OCI-LY3 (cell line): Measurements from ENCODE around the gene IL13RA1.

Experiments
- H2AFZ ChIP-seq: fragments of 200-600, 300-600 bp; shearing (Covaris generic); 2 replicates; pipeline ENCODE4 v1.6.0; 2014; ENCODE audit warnings: antibody characterized with exemption, low read depth, low read length
- H3K27ac ChIP-seq: fragments of 200-600, 300-600 bp; sonication (generic); 2 replicates; pipeline ENCODE4 v1.5.1; 2014; ENCODE audit warnings: mild to moderate bottlenecking, low read length, moderate library complexity, mixed read lengths
- H3K27me3 ChIP-seq: fragments of 200-600, 300-600 bp; sonication (generic); 2 replicates; pipeline ENCODE4 v1.6.1; 2014; ENCODE audit warnings: low read depth, low read length, mixed read lengths
- H3K36me3 ChIP-seq: fragments of 200-600, 300-600 bp; sonication (generic); replicated peaks from 2 replicates; pipeline ENCODE3; 2014; ENCODE audit warnings: low read depth, low read length, mixed read lengths
- H3K4me1 ChIP-seq: fragments of 300-600, 200-600 bp; sonication (generic); 2 replicates; pipeline ENCODE4 v1.6.1; 2014; ENCODE audit warnings: low read length, mixed read lengths
- H3K4me2 ChIP-seq: fragments of 200-600, 300-600 bp; sonication (generic); 2 replicates; pipeline ENCODE4 v1.6.1; 2014; ENCODE audit warnings: low read length, mixed read lengths
- H3K4me3 ChIP-seq: fragments of 300-600, 200-600 bp; sonication (generic); 2 replicates; pipeline ENCODE4 v1.5.1; 2014; ENCODE audit warnings: antibody characterized with exemption, mild to moderate bottlenecking, low read length, moderate library complexity
- H3K79me2 ChIP-seq: fragments of 300-600, 200-600 bp; shearing (Covaris generic); 2 replicates; pipeline ENCODE4 v1.6.1; 2014; ENCODE audit warnings: mild to moderate bottlenecking, low read length, mixed read lengths
- H3K9ac ChIP-seq: fragments of 300-600, 200-600 bp; shearing (Covaris generic); 2 replicates; pipeline ENCODE4 v1.6.0; 2014; ENCODE audit warnings: mild to moderate bottlenecking, low read length, moderate library complexity
- H3K9me3 ChIP-seq: fragments of 200-600, 300-600 bp; shearing (Covaris generic); 2 replicates; pipeline ENCODE4 v1.6.1; 2014; ENCODE audit warnings: low read length, mixed read lengths; ENCODE audit not compliant: insufficient read depth
- H4K20me1 ChIP-seq: fragments of 200-600, 300-600 bp; sonication (generic); 2 replicates; pipeline ENCODE4 v1.6.1; 2016; ENCODE audit warnings: low read length, mixed read lengths; ENCODE audit not compliant: insufficient read depth
- CTCF ChIP-seq: fragments of 200-600, 300-600 bp; sonication (generic); IDR thresholded peaks from 2 replicates; pipeline ENCODE4 v1.5.1; 2014; ENCODE audit warnings: antibody characterized with exemption, low read length, low read depth
- EZH2phosphoT487 ChIP-seq: fragments of 200-600 bp; shearing (Covaris generic); IDR thresholded peaks from 2 replicates; pipeline ENCODE4 v1.6.1; 2018; ENCODE audit warnings: antibody characterized with exemption, mixed run types, low read depth

The IL13RA1 gene

GRCh38 chrX:118726887-118727685 is at the start of gene IL13RA1:
IL13RA1 (plus strand) TSS chrX:118727606; CDS start chrX:118727639, 33 bp downstream.
- Histone ChIP-seq H3K36me3 (no peaks in the 10 kb centered on the region), H3K9me3 (no peaks in the 10 kb centered on the region), H3K4me3 (peak within 1 kb of the TSS; percentile 79), H3K27me3 (peaks cover 24% of the 10 kb centered on the region), H4K20me1 (no peaks in the 10 kb centered on the region), H3K79me2 (no peaks in the 10 kb centered on the region), H2AFZ (peak within 1 kb of the TSS; percentile 73), H3K27ac (no peak within 1 kb of the TSS), H3K9ac (peak within 1 kb of the TSS; percentile 26; the same call in 1 of the 2 replicates), H3K4me2 (peak within 1 kb of the TSS; percentile 98), H3K4me1 (peaks cover 29% of the 10 kb centered on the region)
- no peak for TF ChIP-seq CTCF
- TF ChIP-seq EZH2phosphoT487, result no peak

- H3K9me3 ChIP-seq, result no peaks in the 10 kb centered on the region
- no peak overlapping the region for H3K9ac ChIP-seq
- H3K36me3 ChIP-seq, result no peaks in the 10 kb centered on the region
- H3K4me2 ChIP-seq, result no peak overlapping the region
- H3K79me2 ChIP-seq, result no peaks in the 10 kb centered on the region
- H3K4me1 ChIP-seq, result no peaks in the 10 kb centered on the region
- H4K20me1 ChIP-seq, result no peaks in the 10 kb centered on the region
- no peak overlapping the region for H3K27ac ChIP-seq
- H3K4me3 ChIP-seq, result no peak overlapping the region
- H3K27me3 ChIP-seq, result no peaks in the 10 kb centered on the region
- no peak for TF ChIP-seq CTCF
- TF ChIP-seq EZH2phosphoT487, result no peak
- no peak overlapping the region for H2AFZ ChIP-seq
Measured at GRCh38 chrX:118679290-118679689, 48.1 kb upstream of the IL13RA1 start.

GRCh38 chrX:118682258-118683014 is 45.0 kb upstream of the IL13RA1 start:
- no peak for TF ChIP-seq CTCF
- TF ChIP-seq EZH2phosphoT487, result no peak
- Histone ChIP-seq H2AFZ (no peak overlapping the region), H3K9me3 (no peaks in the 10 kb centered on the region), H4K20me1 (no peaks in the 10 kb centered on the region), H3K9ac (no peak overlapping the region), H3K4me3 (no peak overlapping the region), H3K27me3 (no peaks in the 10 kb centered on the region), H3K4me2 (no peak overlapping the region), H3K4me1 (no peaks in the 10 kb centered on the region), H3K79me2 (no peaks in the 10 kb centered on the region), H3K27ac (no peak overlapping the region), H3K36me3 (no peaks in the 10 kb centered on the region)

GRCh38 chrX:118685393-118685792 is 42.0 kb upstream of the IL13RA1 start:
- no peaks in the 10 kb centered on the region for H3K36me3 ChIP-seq
- H3K4me3 ChIP-seq, result no peak overlapping the region
- no peak overlapping the region for H2AFZ ChIP-seq
- H3K4me1 ChIP-seq, result no peaks in the 10 kb centered on the region
- no peaks in the 10 kb centered on the region for H3K27me3 ChIP-seq
- no peaks in the 10 kb centered on the region for H3K9me3 ChIP-seq
- no peak overlapping the region for H3K27ac ChIP-seq
- no peak overlapping the region for H3K9ac ChIP-seq
- H3K4me2 ChIP-seq, result no peak overlapping the region
- no peaks in the 10 kb centered on the region for H3K79me2 ChIP-seq
- TF ChIP-seq EZH2phosphoT487, result no peak
- no peak for TF ChIP-seq CTCF
- no peaks in the 10 kb centered on the region for H4K20me1 ChIP-seq
